NCI-H128 (cell line): Measurements from ENCODE around the gene NEK7.

ENCODE experiments used
- DNase-seq: peaks from one replicate; lab custom pipeline; 2025; ENCODE audit not compliant: unreplicated experiment; lab: John Stamatoyannopoulos, UW

The NEK7 gene

DNA sequence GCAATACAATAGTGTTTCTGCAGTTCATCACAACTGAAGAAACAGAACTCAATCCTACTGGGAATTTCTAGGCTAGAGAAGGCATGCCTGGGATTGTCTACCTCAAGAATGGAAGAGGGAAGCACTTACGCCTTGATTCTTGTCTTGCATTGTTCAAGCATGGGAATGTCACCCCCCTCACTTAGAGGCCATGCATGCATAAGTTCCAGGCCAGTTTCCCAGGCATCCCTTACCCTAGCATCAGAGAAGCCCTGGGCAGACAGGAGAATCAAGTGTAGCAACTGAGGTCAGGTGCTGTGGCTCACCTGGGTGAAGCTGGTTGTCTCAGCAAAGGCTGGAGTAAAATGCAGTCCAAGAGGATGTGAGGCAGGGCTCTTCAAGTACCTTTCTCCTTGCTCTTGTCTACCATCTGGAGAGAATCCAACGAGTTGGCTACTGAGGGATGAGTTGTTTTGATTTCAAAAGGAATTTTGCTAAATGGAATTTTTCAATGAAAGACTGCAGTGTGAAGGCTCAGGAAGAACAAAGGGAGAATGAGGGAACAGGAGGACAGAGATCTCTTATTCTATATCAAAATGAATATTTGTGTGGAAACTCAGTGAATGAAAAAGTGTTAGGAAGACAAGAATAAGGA, 174.3 kb downstream of the NEK7 start:
- DNase-seq = no peak

DNA sequence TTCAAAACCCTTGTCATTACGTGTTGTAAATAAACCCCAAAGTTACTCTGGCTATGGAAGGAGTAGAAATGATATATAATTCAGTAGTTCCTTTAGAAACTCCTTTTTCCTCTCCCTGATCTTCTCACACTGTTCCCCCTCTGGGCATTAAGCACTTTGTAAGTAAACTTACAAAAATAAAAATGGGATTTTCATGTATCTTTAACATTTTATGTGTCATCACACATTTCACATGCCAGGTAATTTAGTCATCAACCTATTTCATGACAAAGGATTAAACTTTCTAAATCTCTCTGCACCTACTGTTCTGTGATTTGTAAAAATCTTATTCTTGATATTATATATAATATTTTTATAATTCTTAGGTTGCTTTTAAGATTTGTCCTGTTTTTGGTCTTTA, 176.9 kb downstream of the NEK7 start:
- no peak for DNase-seq

DNA sequence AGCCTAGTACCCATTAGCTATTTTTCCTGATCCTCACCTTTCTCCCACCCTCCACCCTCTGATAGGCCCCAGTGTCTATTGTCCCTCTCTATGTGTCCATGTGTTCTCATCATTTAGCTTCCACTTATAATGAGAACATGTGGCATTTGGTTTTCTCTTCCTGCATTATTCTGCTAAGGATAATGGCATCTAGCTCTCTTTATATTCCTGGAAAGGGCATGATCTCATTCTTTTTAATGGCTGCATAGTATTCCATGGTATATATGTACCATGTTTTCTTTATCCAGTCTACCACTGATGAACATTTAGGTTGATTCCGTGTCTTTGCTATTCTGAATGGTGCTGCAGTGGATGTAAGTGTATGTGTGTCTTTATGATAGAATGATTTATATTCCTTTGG, 178.9 kb downstream of the NEK7 start:
- no peak for DNase-seq

DNA sequence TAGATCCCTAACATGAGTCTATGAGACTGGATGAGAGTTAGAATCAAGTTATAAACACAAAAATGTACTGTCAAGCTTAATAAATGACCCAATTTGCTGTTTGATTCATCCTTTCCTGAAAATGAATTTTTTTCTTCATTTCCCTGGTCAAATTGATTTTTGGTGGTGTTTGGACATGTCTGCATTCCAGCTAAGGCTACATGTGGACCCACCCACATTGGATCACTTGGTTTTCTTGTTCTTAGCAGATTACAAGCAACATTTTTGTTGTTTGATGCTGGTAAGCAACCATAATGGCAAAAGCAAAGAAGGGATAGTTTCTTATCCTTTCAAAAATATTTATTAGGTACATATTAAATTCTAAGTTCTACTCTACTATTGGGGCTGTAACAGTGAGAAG, 181.1 kb downstream of the NEK7 start:
- DNase-seq = no peak

DNA sequence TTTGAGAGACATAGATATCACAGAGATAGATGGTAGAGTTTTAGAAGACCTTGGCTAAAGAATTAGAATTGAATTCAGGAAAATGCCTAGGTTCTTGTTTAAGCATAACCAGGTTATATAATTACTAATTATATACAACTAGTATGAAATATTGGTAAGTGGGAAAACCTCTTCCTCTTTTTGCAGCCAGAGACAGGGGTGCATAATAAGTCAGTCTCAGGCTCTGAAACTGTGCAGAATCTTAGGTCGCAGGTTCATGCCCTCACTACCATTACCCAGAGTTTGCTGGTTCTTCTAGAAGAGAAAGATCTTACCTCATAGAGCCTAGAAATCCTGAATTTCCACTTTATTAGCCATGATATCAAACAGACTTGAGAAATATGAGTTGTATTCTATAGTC, 183.3 kb downstream of the NEK7 start:
- no peak for DNase-seq

DNA sequence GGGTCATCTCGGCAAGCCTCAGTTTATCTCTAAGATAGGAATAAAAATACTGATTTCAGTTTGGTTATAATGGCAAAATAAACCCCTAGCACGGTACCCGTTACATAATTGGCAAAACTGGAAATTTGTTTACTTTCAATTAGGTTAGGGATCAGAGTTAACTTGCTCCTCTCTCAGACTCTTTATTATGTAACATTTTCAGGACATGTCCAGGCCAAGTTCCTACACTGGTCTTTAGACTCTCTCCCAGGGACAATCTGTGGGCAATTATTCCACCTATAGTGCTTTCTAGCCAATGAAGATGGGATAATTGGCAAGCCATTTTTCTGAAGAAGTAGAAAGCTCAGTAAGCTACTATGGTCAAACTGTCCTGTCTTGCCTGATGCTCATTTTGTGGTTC, 189.4 kb downstream of the NEK7 start:
- no peak for DNase-seq

DNA sequence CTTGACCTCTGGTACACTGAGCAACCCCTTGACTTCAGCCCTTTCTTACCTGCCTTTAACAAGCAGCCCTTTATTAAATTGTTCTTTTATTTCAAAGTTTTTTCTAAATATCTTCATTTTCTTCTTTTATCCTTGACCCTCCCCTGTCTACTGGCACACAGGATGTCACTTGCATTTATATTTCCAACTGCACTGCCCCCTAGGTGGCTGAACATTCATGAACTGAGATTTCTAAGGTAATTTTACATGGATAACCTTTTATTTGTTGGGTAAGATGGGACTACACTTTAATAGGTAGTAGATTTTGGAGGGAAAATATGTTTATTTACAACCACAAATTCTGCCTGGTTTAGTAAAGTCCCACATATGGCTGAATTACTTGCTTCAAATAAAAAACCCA, 193.7 kb downstream of the NEK7 start:
- DNase-seq = no peak

DNA sequence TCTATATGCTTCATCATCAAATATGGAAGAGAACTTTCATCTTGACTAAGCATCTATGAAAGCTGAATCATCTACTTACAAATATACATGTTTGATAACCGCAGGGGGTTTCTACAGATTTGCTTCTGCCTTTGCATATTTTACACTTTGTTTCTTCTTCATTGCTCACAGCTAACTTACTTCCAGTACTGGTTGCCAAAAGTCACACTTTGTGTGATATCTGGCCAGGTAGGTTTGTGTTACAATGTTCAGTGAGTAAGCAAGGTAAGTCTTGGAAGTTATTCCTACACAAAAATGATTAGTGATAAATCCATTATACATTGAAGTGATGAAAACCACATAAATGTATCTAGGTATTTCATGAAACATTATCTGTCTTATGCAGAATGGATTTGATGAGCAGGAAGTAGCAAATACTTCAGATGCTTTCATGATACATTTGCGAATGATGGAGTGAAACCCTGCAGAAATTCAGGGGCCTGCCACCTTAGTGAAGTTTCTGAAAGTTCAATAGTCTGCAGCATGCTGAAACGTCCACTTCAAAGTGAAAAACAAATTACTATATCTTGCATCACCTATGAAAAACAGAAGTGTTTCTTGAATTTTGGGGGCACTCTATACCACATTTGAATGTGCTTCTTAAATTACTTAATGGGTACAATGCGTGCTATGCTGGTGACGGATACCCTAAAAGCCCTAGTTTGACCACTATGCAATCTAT, 196.3 kb downstream of the NEK7 start:
- DNase-seq = no peak

DNA sequence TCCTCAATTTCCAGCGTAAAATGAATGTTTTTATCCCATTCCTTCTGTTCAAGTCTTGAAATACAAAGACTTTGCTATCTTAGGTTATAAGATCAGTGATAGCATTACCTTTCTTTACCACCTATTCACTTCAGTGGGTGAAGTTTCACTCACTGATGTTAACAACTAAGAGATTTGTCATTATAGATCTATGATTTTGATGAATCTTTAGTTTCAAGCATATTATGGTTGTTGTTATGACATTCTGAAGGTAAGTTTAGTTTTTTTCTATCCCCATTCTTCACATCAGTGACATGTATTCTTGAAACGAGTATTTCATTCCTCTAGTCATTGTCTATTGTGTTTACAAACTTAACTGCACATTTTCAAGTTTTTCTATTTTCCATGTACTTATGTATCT, 201.1 kb downstream of the NEK7 start:
- DNase-seq = no peak

DNA sequence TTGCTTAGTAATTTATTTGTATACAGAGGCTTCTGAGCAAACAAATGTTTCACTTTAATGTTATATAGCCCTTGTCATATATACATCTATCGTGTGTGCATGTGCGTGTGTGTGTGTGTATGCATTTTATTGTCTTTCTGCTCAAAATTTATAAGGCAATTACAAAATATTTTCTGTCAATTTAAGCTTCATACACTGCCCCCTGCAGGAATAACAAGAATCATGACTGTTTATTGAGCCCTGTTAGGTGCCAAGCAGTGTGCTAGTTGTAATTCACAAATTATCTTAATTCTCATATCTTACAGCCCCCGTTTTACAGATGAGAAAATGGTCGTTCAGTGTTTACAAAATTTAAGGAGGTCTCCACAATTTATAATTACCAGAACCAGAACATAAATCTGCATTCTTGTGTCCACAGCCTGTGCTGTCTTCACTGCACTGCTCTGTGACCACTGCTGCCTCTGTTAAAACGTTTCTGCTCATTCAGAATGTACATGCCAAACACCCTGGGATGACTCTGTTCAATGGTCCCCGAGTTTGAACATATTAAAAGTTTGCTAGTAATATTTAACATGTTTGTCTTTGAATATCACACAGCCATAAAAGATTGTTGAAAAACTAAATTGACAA, 202.3 kb downstream of the NEK7 start:
- DNase-seq = no peak

DNA sequence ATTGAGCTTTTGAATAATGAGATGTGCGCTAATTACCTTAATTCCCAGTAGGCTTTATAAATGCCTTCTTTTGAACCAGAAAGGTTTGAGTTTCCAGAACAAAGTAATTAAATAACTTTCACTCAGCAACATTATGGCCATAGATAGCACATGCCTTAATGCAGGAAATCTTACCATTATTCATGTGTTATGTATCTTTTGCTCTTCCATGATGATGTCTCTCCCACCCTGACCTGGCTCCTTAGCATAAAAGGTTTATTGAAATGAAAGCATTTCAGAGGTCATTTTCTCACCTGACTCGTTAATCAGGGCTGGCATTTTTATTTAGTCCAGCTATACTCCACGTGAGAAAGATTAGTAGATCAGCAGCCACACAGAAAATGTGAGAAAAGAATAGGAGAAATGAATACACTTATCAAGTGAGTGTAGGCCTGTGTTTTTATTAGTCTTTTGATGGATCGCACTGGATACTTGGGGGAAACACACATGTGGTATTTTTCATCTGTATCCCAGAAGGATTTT, 203.5 kb downstream of the NEK7 start:
- no peak for DNase-seq

DNA sequence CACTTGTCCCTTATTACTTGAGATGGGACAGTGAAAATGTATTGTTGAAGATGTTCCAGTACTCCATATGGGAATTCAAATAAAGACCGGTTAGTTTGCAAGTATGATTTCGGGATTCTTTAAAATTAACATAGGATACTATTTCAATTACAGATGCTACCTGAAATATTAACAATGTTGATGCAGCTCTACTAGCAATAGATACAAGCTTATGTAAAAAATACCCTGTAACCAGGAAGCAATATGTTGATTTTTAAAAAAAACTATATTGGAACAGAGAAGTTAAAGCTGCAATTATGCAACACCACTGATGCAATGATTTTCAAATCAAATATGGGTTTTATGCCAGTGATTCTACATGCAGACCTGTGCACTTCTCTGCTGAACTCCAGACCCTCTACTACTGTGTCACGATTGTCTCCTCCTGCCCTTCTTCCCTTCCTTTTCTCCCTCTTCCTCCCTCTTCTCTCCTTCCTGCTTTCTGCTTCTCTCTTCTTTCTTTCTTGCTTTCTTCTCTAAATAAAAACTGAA, 204.5 kb downstream of the NEK7 start:
- DNase-seq = no peak

DNA sequence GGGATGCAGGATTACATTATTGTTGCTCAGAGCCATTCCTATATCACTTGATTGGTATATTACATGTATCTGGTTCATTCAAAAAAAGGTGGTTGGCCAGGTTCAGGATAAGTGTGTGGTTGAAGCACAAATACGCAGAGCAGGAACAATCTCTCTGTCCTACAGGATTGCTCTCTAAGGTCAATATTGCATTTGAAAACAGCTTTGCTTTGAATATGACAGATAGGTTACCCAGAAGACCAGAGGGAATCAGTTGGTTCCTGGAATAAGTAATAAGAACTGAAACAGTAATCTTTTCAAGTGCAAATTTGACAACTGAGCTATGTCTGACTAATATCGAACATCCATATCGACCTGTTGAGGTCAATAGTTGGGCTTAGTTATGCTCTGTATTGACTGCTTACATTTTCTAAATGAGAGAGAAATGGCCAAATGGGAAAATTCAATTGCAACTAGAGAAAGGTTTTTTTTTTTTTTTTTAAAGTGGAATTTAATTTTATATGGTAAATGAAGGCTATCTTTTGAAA, 206.9 kb downstream of the NEK7 start:
- DNase-seq = no peak

DNA sequence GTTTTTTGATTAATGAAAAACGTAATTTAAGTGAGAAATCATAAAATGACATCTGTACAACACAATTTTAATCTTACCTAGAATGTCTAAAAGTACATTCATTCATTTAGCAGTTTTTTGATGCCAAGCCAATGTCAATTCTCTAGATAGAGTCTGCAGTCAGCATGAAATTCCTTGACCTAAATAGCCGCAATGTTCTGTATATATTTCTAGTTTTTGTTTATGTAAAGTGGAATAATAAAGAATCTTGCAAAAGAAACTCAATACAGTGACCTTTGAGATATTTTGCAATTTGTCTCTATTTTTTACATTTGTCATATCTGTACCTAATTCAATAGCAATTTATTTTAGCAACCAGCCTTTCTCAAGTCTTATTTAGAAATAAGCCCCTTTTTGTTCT, 207.7 kb downstream of the NEK7 start:
- no peak for DNase-seq

DNA sequence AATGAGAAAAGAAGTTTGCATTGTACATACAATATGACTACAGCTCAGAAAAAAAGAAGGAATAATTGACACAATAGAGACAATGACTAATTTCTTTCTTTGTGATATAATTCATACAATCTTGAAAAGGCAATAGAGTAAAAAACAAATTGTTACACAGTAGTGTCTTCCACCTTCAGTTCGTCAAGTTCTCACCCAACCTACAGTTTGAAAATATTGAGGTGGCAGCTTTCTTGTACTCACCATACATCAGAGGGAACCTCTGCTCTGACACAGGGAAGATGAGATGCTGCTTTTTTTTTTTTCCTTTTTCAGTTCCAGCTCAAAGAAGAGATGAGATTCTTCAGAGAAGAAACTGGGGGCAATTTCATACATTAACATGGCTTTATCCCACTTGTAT, 210.5 kb downstream of the NEK7 start:
- no peak for DNase-seq

DNA sequence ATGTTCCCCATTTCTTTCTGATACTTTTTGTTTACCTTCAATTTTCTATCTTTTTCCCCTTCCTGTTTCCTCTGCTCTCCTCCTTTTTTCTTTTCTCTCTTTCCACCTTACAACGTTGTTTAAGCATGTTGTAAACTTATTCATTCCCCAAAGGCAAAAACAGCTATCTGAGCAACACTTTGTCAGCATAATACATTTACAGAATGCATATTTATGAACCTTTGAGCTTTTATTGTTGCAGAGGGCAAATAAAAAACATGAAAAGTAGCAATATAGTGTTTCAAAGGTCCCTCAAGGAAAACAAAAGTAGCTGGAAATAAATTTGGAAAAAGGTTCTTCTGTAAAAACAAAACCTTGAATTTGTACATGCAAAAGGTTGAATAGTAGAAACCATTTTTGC, 214.2 kb downstream of the NEK7 start:
- no peak for DNase-seq
